HepG2 (cell line): ENCODE data around the gene TOMM22. TPM values are rescaled to one million over a fixed set of nuclear protein-coding genes. Genes with fewer than 3 reads are reported as not detected.

Experiments used
- ATRX ChIP-seq: sonication (generic); formaldehyde crosslinking; IDR thresholded peaks from 2 replicates; pipeline ENCODE4 v1.4.0; 2020; ENCODE audit warnings: missing genetic modification reagents, borderline replicate concordance
- BHLHE40 ChIP-seq: IDR thresholded peaks from 2 replicates; pipeline ENCODE4 v1.6.1; 2011; ENCODE audit warnings: low read length, improper control_type of control experiment
- CBX1 ChIP-seq: IDR thresholded peaks from one replicate; pipeline ENCODE4 v1.6.1; 2016; ENCODE audit warnings: antibody characterized with exemption, low read depth
- CREB3 ChIP-seq: sonication (generic); formaldehyde crosslinking; IDR thresholded peaks from 2 replicates; pipeline ENCODE4 v1.5.0; 2020; ENCODE audit warnings: missing genetic modification reagents
- FOXK1 ChIP-seq: sonication (generic); formaldehyde crosslinking; IDR thresholded peaks from 2 replicates; pipeline ENCODE4 v1.4.0; 2020; ENCODE audit warnings: low read depth, missing genetic modification reagents, borderline replicate concordance
- GRHL1 ChIP-seq: sonication (generic); formaldehyde crosslinking; conservative IDR thresholded peaks from 2 replicates; pipeline ENCODE4 v1.8.0; 2022; ENCODE audit warnings: missing genetic modification reagents
- NCOR1 ChIP-seq: fragments of 200-600 bp; sonication (generic); IDR thresholded peaks from 2 replicates; pipeline ENCODE4 v1.7.0; 2017; ENCODE audit warnings: antibody characterized with exemption, low read length, borderline replicate concordance
- NPAS2 ChIP-seq: sonication (generic); formaldehyde crosslinking; IDR thresholded peaks from 2 replicates; pipeline ENCODE4 v1.8.0; 2022; ENCODE audit warnings: mild to moderate bottlenecking, missing genetic modification reagents, borderline replicate concordance
- RBM22 ChIP-seq: fragments of 200-400 bp; formaldehyde crosslinking; optimal IDR thresholded peaks from 2 replicates; pipeline ENCODE3; 2017; ENCODE audit warnings: mild to moderate bottlenecking, low read length, moderate library complexity
- REPIN1 ChIP-seq: sonication (generic); formaldehyde crosslinking; IDR thresholded peaks from 2 replicates; pipeline ENCODE4 v1.8.0; 2022; ENCODE audit warnings: missing genetic modification reagents, low read depth, mild to moderate bottlenecking, borderline replicate concordance
- SALL1 ChIP-seq: sonication (generic); formaldehyde crosslinking; IDR thresholded peaks from 2 replicates; pipeline ENCODE4 v1.8.0; 2022; ENCODE audit warnings: mild to moderate bottlenecking, missing genetic modification reagents
- SOX6 ChIP-seq, 2 experiments: fragments of 450-650 bp in 1 of 2; sonication (generic) in 1 of 2; formaldehyde crosslinking in 1 of 2; IDR thresholded peaks; 2 replicates each; pipeline versions ENCODE4 v1.4.0 to v1.6.1; 2017 to 2020; ENCODE audit warnings: antibody characterized with exemption in 1 of 2, mild to moderate bottlenecking in 1 of 2, missing genetic modification reagents in 1 of 2
- SP140L ChIP-seq: sonication (generic); formaldehyde crosslinking; IDR thresholded peaks from 2 replicates; pipeline ENCODE4 v1.4.0; 2020; ENCODE audit warnings: missing genetic modification reagents, borderline replicate concordance
- THAP9 ChIP-seq: sonication (generic); formaldehyde crosslinking; IDR thresholded peaks from 2 replicates; pipeline ENCODE4; 2020; ENCODE audit warnings: missing genetic modification reagents, mild to moderate bottlenecking, borderline replicate concordance
- ZBTB21 ChIP-seq: sonication (generic); formaldehyde crosslinking; IDR thresholded peaks from 2 replicates; pipeline ENCODE4 v1.4.0; 2020; ENCODE audit warnings: missing genetic modification reagents
- ZFP36L2 ChIP-seq: sonication (generic); formaldehyde crosslinking; IDR thresholded peaks from 2 replicates; pipeline ENCODE4 v1.4.0; 2020; ENCODE audit warnings: missing genetic modification reagents
- ZFYVE20 ChIP-seq: sonication (generic); formaldehyde crosslinking; IDR thresholded peaks from 2 replicates; pipeline ENCODE4 v1.8.0; 2023; ENCODE audit warnings: low read depth, mild to moderate bottlenecking, moderate library complexity, missing genetic modification reagents, borderline replicate concordance
- ZMAT3 ChIP-seq: sonication (generic); formaldehyde crosslinking; conservative IDR thresholded peaks from 2 replicates; pipeline ENCODE4 v1.7.0; 2021; ENCODE audit warnings: missing genetic modification reagents
- ZNF264 ChIP-seq: sonication (generic); formaldehyde crosslinking; IDR thresholded peaks from 2 replicates; pipeline ENCODE4 v1.4.0; 2020; ENCODE audit warnings: missing genetic modification reagents
- ZNF34 ChIP-seq: sonication (generic); formaldehyde crosslinking; IDR thresholded peaks from 2 replicates; pipeline ENCODE4 v1.4.0; 2020; ENCODE audit warnings: mild to moderate bottlenecking, missing genetic modification reagents, borderline replicate concordance
- ZNF7 ChIP-seq: IDR thresholded peaks from 2 replicates; pipeline ENCODE4 v1.6.1; 2016; ENCODE audit warnings: missing biosample characterization, missing genetic modification reagents
- ZNF773 ChIP-seq: sonication (generic); formaldehyde crosslinking; IDR thresholded peaks from 2 replicates; pipeline ENCODE4 v1.4.0; 2020; ENCODE audit warnings: missing genetic modification reagents, borderline replicate concordance
- ZNF782 ChIP-seq: sonication (generic); formaldehyde crosslinking; IDR thresholded peaks from 2 replicates; pipeline ENCODE4 v1.4.0; 2020; ENCODE audit warnings: missing genetic modification reagents, mild to moderate bottlenecking, borderline replicate concordance
- ZSCAN22 ChIP-seq: sonication (generic); formaldehyde crosslinking; IDR thresholded peaks from 2 replicates; pipeline ENCODE4 v1.4.0; 2020; ENCODE audit warnings: mild to moderate bottlenecking, missing genetic modification reagents
- polyA plus RNA-seq, 8 experiments: library from polyadenylated mRNA; depleted of rRNA in 3 of 8; stranded (reverse) in 7 of 8; unstranded in 1 of 8; fragments of >200 nt; fragmentation: Illumina TruSeq in 4 of 8; extraction: Trizol in 4 of 8; gene quantifications; 2 replicates each; pipeline versions ENCODE4 v1.2.1 to v1.2.3, GENCODE V29; 2011 to 2016; ENCODE audit warnings: low read depth in 4 of 8, missing spikeins in 1 of 8, mixed read lengths in 1 of 8; ENCODE audit not compliant: insufficient read depth in 1 of 8
- total RNA-seq, 5 experiments: library from RNA; depleted of rRNA; stranded (reverse); fragments of >200 nt; fragmentation: Illumina TruSeq; extraction: Trizol; gene quantifications; 2 replicates each; pipeline ENCODE4 v1.2.3, GENCODE V29; 2016; ENCODE audit warnings: low read depth in 1 of 5

The TOMM22 gene
- total and polyA plus RNA-seq, 2 of the 13 experiments (the other 11 are each of a cell fraction or from before 2014, with no cell fraction given), result 46.9 to 118 TPM

- TF ChIP-seq SOX6 (IDR thresholded peaks at IDR 0.05), result no peak
- TF ChIP-seq SOX6 (CRISPR knock-in tag; IDR thresholded peaks at IDR 0.05), result no peak; the same call in 1 of the 2 replicates
- TF ChIP-seq ZNF264 (CRISPR knock-in tag), result no peak
- no peak for TF ChIP-seq NPAS2
- peak; percentile 51; the same call in 1 of the 2 replicates for TF ChIP-seq NCOR1
- TF ChIP-seq FOXK1 (CRISPR knock-in tag), result peak; percentile 90
- TF ChIP-seq REPIN1 (CRISPR knock-in tag), result no peak
- TF ChIP-seq ZFYVE20 (CRISPR knock-in tag), result no peak
- TF ChIP-seq THAP9 (CRISPR knock-in tag), result no peak; the same call in 1 of the 2 replicates
- TF ChIP-seq ZNF34 (CRISPR knock-in tag), result no peak
- TF ChIP-seq ZNF7 (CRISPR knock-in tag), result no peak
- TF ChIP-seq SALL1, result peak; percentile 51; the same call in 1 of the 2 replicates
- TF ChIP-seq GRHL1 (CRISPR knock-in tag), result no peak
- no peak for TF ChIP-seq CBX1
- TF ChIP-seq BHLHE40, result no peak
- TF ChIP-seq ZSCAN22 (CRISPR knock-in tag), result no peak
- peak; percentile 91 for TF ChIP-seq ZBTB21 (CRISPR knock-in tag)
- no peak for TF ChIP-seq ZNF773
- 0 out of 2 replicates have a peak, but pooled peaks have one; percentile 3 for TF ChIP-seq CREB3 (CRISPR knock-in tag)
- no peak for TF ChIP-seq ZNF782
- no peak for TF ChIP-seq RBM22
- no peak for TF ChIP-seq ZMAT3 (CRISPR knock-in tag)
- TF ChIP-seq ZFP36L2 (CRISPR knock-in tag), result no peak
- no peak for TF ChIP-seq ATRX
- no peak for TF ChIP-seq SP140L
These were observed 23.7 kb downstream of the TOMM22 start, which contains the start of gene GTPBP1 (continued) for GRCh38 chr22:38705235-38706100.
